Posterior vena cava (tissue), 2 donors: ENCODE results near the gene WRAP53. TPM values are rescaled to one million over a fixed set of nuclear protein-coding genes. Genes with fewer than 3 reads are reported as not detected.
"Not testable (repeated sequence)": the region's sequence is repeated elsewhere in the genome, so short reads cannot be mapped to it uniquely, and the experiment has no call there.

Experiments
- DNase-seq: peaks from one replicate; pipeline ENCODE4 v3.0.0-alpha.2; 2020; ENCODE audit warnings: low spot score
- intact Hi-C, 2 donors: fragments of 100-400 bp; cut with DNase I; formaldehyde crosslinking; loops; one replicate each; pipeline versions ENCODE4 v1.14.1 to v1.14.2; 2022 to 2023
- long read RNA-seq, 2 donors: library from polyadenylated mRNA; unstranded; transcript quantifications; one replicate each; pipeline ENCODE4 v2.0.0, GENCODE V29; 2020 to 2021
- total RNA-seq, 2 donors: library from RNA; stranded (reverse); fragmentation: NEBNext Ultra II Directional; extraction: Animal tissue kit (Norgen Biotek cat#: 25700); gene quantifications; one replicate each; pipeline ENCODE4 v1.2.1, GENCODE V29; 2021
- donor health status: DM: yes; HTN: yes; CAD: no.
- donor health status: DM: yes; HTN: yes; CAD: no.

WRAP53 gene
- total RNA-seq: 1 to 10 TPM; 4.8 to 5.0 TPM
- long read RNA-seq, donor 1, full-length matches to known transcripts: 3 of 4 reads
- long read RNA-seq, donor 1, partial matches to known transcripts: 0 of 4 reads
- long read RNA-seq, donor 1, other reads (novel, unspliced or antisense): 1 of 4 reads
- long read RNA-seq, donor 2, full-length matches to known transcripts: 10 of 12 reads
- long read RNA-seq, donor 2, partial matches to known transcripts: 0 of 12 reads
- long read RNA-seq, donor 2, other reads (novel, unspliced or antisense): 2 of 12 reads

DNA sequence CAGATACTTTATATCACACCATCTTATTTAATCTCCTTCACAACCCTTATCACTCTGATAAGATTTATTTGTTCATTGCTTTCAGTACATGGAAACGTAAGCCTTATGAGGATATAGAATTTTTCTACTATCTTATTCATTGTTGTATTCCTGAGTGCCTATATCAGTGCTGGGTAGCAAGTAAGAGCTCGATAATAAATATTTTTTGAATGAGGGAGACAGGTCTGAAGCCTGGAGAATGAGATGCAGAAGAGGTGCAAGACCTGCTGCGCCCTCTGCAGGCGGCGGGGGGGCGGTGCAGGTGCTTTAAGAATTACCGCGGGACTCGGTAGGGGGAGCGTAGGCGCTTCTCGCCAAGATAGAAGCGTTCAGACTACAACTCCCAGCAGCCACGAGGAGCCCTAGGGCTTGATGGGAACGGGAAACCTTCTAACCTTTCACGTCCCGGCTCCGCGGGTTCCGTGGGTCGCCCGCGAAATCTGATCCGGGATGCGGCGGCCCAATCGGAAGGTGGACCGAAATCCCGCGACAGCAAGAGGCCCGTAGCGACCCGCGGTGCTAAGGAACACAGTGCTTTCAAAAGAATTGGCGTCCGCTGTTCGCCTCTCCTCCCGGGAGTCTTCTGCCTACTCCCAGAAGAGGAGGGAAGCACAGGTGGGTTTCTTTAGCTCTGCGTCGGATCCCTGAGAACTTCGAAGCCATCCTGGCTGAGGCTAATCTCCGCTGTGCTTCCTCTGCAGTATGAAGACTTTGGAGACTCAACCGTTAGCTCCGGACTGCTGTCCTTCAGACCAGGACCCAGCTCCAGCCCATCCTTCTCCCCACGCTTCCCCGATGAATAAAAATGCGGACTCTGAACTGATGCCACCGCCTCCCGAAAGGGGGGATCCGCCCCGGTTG, at the start of gene WRAP53:
Gene WRAP53, plus strand, starts transcription at position 570 of the 900 bp plus-strand sequence. Its CDS starts 172 bp downstream, at position 742.
- intact Hi-C loops: loop anchor here (2.0 to 10.0 kb wide), 2 partner anchors 53 to 55 kb away; partner anchors contain the start of gene SHBG (in 1 of the 2)
- DNase-seq: peak; percentile 99

DNA sequence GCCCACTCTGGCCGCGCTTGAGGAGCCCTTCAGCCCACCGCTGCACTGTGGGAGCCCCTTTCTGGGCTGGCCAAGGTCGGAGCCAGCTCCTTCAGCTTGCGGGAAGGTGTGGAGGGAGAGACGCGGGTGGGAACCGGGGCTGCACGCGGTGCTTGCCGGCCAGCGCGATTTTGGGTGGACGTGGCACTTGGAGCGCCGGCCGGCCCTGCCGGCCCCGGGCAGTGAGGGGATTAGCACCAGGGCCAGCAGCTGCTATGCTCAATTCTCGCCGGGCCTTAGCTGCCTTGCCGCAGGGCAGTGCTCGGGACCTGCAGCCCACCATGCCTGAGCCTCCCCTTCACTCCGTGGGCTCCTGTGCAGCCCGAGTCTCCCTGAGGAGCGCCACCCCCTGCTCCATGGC, 47.5 kb upstream of the WRAP53 start:
- intact Hi-C loops: no loop called here
- DNase-seq: no peak

DNA sequence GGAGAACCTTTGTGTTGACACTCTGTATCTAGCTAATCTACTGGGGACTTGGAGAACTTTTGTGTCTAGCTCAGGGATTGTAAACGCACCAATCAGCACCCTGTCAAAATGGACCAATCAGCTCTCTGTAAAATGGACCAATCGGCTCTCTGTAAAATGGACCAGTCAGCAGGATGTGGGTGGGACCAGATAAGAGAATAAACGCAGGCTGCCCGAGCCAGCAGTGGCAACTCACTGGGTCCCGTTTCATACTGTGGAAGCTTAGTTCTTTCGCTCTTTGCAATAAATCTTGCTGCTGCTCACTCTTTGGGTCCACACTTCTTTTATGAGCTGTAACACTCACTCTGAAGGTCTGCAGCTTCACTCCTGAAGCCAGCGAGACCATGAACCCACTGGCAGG, 46.6 kb upstream of the WRAP53 start:
- DNase-seq, intact Hi-C loops: not testable (repeated sequence)

DNA sequence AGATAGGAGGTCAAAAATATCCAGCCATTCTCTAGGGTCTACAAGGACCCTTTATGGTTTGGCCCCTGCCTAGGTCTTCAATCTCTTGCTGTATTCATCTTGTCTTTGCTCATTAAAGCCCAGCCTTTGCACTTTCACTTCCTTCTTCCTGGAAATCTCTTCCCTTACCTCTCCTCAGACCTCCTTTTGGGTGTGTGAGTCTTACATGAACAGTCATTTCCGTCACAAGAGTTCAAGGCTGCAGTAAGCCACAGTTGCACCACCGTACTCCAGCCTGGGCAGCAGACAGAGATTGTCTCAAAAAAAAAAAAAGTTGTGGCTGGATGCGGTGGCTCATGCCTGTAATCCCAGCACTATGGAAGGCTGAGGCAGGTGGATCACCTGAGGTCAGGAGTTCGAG, 43.5 kb upstream of the WRAP53 start:
- intact Hi-C loops: no loop called here
- no peak for DNase-seq

DNA sequence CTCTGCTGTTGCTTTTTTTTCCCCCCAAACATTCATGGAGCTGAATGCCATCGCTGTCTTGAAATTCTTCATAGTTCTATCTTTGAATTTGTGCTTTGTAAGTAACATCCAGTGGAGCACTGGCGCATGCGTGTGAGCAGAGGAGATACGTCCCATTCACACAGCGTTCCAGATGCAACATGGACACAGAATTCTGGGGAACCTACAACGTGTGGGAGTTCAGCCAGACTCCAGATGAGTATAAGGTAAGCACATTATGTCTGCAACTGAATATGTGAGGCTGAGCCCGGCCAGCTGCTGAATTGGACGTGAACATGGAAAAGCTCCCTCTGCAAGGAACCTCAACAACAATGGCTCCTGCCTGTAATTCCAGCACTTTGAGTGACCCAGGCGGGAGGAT, 41.8 kb upstream of the WRAP53 start:
- DNase-seq: no peak
- intact Hi-C loops: no loop called here

DNA sequence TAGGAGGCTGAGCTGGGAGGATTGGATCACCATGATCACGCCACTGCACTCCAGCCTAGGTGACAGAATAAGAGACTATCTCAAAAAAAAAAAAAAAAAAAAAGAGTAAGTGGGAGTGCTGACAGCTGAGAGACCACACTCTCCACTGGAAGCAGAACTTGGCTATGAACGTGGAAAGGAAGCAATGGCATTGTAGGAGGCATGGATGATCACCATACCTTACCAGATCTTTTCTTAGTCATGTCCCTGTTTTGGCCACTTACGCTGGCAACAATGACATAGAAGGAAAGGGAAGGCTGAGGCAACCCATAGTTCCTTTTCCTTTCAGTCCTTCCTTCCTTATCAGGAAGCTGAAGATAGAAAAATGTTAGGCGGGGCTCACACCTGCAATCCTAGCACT, 41.3 kb upstream of the WRAP53 start:
- intact Hi-C loops: no loop called here
- no peak for DNase-seq

DNA sequence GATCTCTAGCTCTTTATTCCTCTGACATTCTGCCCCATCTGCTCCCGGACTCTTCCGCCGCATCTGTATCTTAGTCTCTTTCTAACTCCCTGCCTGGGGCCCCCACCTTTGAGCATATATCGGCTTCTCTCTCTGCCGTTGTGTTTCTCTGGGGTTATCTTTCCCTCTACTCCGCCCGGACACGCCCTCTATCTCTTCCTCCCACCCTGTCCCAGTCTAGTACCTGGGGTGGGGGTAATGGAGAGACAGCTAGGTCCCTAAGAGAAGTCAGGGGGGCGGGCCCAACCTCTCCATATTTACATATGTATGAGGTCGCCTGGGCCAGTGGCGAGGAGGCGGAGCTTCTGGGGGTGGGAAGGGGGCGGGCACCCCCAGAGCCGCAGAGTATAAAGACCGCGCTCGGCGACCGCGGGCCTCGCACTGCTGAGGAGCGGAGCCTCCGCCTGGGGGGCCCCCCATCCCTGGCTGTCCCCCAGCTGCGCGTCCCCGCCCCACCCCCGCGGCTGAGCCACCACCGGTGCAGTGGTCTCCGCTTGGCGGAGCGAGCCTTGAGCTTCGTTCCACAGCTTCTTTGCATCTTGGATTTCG, 37.7 kb upstream of the WRAP53 start, which contains the start of gene ATP1B2:
Gene ATP1B2, plus strand, starts transcription at position 418 of the 588 bp plus-strand sequence. CDS start 593 bp downstream, outside the sequence.
- intact Hi-C loops: no loop called here
- no peak for DNase-seq

DNA sequence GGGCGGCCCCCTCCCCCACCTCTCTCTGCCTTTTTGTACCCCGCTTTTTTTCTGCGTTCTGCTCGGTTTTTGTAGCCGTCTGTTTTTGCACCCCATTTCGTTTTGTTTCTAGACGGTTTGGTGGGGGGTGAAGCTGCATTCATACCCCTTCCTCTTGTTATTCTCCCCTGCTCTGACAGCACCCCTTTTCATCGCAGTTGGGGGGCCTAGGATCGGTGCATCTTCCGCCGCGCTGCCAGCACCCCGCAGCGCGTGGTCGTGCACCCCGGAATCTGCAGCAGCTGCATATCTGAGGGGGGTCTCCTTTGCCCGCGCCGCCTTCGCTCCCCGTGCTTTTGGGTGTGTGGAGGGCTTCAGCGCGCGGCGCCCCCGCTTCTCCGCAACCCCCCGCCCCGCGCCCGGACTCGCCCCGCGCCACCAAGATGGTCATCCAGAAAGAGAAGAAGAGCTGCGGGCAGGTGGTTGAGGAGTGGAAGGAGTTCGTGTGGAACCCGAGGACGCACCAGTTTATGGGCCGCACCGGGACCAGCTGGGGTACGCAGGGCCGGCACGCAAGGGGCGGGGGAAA, 37.1 kb upstream of the WRAP53 start:
- intact Hi-C loops: no loop called here

DNA sequence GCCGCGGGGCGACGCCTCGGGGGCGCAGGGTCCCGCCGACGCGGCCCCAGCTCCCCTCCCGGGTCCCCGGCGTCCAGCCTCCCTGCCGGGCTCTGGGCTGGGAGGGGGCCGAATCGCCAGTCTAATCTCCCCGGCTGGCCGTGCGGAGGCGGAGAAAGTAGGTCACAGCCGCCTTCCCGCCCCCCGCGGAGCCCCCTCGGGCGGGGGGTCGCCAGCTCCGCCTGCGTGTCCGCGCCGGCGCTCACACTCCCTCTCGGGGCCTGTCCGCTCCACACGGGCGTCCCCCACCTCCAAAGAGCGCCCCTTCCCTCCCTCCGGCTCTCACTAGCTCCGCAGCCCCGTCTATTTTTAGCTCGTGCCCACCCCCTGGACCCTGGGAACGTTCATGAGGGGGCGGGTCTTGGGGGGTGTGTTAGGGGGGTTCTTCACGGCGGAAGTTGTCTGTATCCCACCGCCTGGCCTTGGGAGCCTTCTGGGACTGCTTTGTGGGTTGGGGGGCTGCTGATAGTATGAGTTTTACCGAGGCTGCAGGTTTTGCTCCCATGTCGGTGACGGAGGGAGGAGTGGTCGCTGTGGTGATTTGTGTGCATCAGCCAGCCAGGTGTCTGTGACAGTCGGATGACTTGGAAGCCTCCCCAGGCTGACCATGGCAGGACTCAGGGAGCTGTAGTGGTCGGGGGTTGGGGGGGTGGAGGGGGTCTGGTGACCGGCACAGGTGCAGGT, 36.5 kb upstream of the WRAP53 start:
- DNase-seq: no peak
- intact Hi-C loops: no loop called here

More for the DNA sequence above, 37.1 kb upstream of the WRAP53 start:
- DNase-seq: no peak

DNA sequence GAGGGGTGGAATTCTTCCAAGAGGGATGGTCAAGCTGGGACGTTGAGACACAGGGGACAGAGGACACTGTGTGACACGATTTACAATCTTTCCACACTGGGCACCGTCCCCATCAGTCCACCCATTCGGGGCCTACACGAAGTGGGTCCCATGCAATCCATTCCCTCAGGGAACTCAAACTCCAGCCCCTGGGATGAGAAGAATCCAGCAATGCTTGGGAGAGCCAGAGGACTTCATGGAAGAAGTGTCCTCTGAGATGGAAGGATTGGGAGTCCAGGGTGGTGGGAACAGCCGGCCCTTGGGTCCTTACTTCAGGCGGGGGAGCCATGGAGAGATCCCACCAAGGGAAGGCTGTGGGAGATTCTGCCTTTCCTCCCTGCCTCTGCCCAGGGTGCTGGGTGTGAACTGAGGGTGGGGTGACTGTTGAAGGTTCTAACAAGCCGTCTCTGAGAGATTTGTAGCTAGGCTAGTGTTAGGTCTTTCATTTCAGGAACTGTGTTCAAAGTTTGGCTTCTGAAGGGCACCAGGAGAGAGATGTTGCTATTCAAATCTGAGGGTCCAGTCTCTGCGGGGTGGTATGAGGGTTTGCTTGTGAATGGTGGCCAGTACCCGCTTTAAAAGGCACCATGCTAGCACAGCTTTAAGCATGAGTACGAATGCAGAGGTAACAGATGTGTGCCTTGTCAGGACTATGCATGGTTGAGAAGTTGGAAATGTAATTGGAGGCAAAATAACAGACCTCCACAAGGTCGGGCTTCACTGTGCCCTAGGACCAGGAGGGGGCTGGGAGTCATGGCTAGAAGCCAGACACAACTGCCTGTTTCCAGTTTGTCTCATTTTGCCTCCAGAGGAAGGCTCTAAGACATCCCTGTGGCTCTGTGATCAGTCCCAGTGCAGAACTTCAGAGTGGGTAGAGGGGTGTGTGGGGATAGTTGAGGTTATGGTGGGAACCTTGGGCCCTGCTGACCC, 35.6 kb upstream of the WRAP53 start:
- no peak for DNase-seq
- intact Hi-C loops: no loop called here

DNA sequence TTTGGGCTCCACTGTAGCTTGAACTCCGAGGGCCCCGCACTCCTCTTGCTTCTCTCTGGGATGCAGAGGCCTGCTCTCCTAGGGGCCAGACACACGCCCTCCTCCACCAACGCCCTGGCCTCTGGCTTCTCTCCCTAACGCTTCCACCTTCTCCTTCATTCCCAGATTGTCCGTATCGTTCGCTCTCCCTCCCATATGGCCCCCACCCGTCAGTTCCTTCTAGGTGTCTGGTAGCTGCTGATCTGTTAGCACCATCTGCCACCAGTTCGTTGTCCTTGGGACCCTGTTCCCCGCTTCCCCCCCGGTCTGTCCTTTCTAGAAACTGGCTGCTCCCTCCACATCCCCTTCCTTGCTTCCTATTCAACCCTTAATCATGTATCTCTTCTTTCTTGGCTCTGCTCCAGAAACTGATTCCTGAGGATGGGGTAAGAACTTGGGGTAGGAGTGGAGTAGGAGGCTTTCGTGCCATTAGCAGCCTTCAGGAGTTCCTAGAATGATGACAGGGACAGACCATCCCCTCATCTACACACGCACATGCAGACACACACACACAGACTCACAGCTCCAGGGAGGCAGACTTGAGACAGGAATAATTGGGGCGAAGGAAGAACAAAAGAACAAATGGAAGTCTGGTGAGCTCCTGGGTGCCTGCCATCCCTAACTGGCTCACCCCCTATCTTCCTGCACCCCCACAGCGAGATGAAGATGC, 33.3 kb upstream of the WRAP53 start:
- intact Hi-C loops: no loop called here
- DNase-seq: no peak

DNA sequence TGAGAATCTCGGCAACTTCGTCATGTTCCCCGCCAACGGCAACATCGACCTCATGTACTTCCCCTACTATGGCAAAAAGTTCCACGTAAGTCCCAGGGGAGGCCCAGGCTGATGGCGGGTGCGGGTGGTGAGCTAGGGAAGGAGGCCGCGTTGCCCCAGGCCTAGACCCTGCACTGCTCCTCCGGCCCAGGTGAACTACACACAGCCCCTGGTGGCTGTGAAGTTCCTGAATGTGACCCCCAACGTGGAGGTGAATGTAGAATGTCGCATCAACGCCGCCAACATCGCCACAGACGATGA, 32.8 kb upstream of the WRAP53 start:
- intact Hi-C loops: no loop called here
- no peak for DNase-seq

DNA sequence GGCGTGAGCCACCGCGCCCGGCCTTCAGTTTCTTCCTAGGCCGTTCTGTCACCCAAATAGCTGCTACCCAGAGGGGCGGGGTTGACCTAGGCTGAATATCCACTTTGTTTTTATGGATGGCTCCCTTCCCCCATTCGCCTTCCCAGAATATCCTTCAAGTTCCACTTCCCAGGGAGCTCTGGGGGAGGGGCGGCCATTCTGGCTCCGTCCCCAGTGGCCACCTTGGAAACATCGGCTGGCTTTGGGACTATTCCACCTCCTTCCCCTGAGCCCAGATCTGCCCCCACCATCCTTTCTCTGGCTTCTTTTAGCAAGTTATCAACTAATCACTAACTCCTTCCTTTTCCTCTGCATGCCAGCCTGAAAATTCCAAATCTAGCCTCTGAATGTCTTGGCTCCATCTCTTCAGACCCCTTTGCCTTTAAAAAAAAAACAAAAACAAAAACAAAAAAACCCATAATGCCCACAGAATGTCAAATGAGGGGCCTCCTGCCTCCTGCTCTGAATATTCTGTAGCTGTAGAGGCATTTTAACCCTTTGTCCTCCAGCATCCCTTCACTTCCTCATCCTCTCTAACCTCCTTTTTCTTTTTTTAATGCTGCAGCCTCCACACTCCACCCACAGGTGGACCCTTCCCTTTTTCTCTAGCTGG, 31.2 kb upstream of the WRAP53 start:
- intact Hi-C loops: no loop called here
- DNase-seq: no peak

DNA sequence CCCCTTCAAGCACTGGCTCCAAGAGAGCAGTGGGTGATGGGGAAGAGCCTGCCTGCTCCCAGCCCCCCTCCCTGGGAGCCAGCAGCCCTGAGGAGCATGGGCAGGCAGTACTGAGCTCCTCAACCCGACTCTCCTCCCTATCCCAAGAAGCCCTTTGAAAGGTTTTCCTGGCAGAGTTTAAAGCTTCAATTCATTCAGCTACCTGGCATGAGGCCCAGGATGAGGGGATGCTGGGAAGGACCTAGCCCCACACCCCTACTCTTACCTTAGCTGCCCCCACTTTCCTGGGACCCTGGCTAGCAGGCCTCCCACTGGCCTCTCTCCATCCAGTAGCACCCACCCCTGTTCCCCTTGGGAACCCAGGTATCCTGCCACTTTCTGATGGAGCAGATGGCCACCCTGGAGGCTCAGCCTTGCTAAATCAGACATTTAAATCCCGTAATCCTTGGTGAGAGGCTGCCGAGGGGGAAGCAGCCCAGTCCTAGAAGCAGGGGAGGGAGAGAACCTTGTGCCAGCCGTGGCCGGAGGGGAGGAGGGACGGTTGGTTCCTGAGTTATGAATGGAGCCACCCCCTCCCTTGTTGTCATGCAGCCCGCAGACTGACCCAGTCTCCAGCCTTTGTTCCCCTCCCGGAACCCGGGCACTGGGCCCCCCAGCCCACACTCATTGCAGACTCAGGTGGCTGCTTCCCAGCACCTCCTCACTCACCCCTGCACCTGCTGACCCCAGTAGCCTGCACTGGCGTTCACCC, 20.4 kb upstream of the WRAP53 start:
- intact Hi-C loops: no loop called here
- DNase-seq: no peak

DNA sequence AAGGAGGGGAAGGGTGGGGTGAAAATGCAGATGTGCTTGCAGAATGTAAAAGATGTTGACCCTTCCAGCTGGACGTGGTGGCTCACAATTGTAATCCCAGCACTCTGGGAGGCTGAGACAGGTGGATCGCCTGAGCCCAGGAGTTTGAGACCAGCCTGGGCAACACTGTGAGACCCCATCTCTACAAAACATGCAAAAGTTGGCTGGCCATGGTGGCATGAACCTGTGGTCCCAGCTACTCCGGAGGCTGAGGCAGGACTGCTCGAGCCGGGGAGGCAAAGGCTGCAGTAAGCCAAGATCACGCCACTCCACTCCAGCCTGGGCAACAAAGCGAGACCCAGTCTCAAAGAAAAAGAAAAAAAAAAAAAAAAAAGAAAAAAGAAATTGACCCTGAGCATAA, 19.8 kb upstream of the WRAP53 start:
- DNase-seq: no peak
- intact Hi-C loops: no loop called here

DNA sequence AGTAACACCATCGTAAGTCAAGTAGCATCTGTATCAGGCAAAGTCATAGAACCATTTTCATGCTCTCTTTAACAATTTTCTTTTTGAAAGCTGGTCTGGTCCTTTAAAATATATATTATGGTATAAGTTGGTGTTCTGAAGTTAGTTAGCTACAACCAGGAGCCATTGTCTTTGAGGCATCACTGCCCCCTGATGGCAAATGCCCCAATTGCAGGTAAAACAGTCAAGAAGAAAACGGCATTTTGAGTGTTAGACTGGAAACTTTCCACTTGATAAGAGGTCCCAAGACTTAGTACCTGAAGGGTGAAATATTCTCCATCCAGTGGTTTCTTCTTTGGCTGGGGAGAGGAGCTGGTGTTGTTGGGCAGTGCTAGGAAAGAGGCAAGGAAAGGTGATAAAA, 15.0 kb upstream of the WRAP53 start:
- intact Hi-C loops: no loop called here
- no peak for DNase-seq
